HEK293 (cell line): Measurements from ENCODE around the gene PDE4A.

Experiments used
- BCL11B ChIP-seq: fragments of 450-650 bp; formaldehyde crosslinking; IDR thresholded peaks from 2 replicates; pipeline ENCODE4 v1.5.1; 2016; ENCODE audit warnings: low read depth, missing biosample characterization, missing genetic modification characterization
- INSM2 ChIP-seq: fragments of 450-650 bp; formaldehyde crosslinking; IDR thresholded peaks from 2 replicates; pipeline ENCODE4 v1.5.1; 2016; ENCODE audit warnings: missing biosample characterization, missing genetic modification characterization
- SCRT1 ChIP-seq: fragments of 450-650 bp; formaldehyde crosslinking; IDR thresholded peaks from 2 replicates; pipeline ENCODE4 v1.5.1; 2016; ENCODE audit warnings: missing biosample characterization, missing genetic modification characterization, borderline replicate concordance
- SP3 ChIP-seq: fragments of 450-650 bp; formaldehyde crosslinking; IDR thresholded peaks from 2 replicates; pipeline ENCODE4 v1.5.1; 2016; ENCODE audit warnings: missing biosample characterization, missing genetic modification characterization
- ZBTB11 ChIP-seq: fragments of 450-650 bp; formaldehyde crosslinking; conservative IDR thresholded peaks from 2 replicates; pipeline ENCODE4 v1.5.1; 2016; ENCODE audit warnings: low read depth, missing biosample characterization, missing genetic modification characterization
- ZBTB6 ChIP-seq: fragments of 450-650 bp; formaldehyde crosslinking; IDR thresholded peaks from 2 replicates; pipeline ENCODE4 v1.5.1; 2017; ENCODE audit warnings: missing biosample characterization, missing genetic modification characterization
- ZFHX2 ChIP-seq: fragments of 450-650 bp; formaldehyde crosslinking; conservative IDR thresholded peaks from 2 replicates; pipeline ENCODE4 v1.5.1; 2016; ENCODE audit warnings: missing biosample characterization, missing genetic modification characterization
- ZNF16 ChIP-seq: fragments of 450-650 bp; formaldehyde crosslinking; IDR thresholded peaks from 2 replicates; pipeline ENCODE4 v1.5.1; 2016; ENCODE audit warnings: low read depth, missing biosample characterization, missing genetic modification characterization
- ZNF184 ChIP-seq: fragments of 450-650 bp; IDR thresholded peaks from 2 replicates; pipeline ENCODE4 v1.5.1; 2018; ENCODE audit warnings: missing biosample characterization, mild to moderate bottlenecking, missing genetic modification characterization
- ZNF19 ChIP-seq: fragments of 450-650 bp; formaldehyde crosslinking; IDR thresholded peaks from 2 replicates; pipeline ENCODE4; 2016; ENCODE audit warnings: missing biosample characterization, missing genetic modification characterization, low read depth
- ZNF239 ChIP-seq: fragments of 450-650 bp; formaldehyde crosslinking; IDR thresholded peaks from 2 replicates; pipeline ENCODE4 v1.5.1; 2016; ENCODE audit warnings: missing biosample characterization, missing genetic modification characterization
- ZNF274 ChIP-seq, 2 experiments: fragments of 200-500 bp in 1 of 2; fragments of 450-650 bp in 1 of 2; sonication (Bioruptor generic) in 1 of 2; formaldehyde crosslinking in 1 of 2; IDR thresholded peaks; 2 replicates each; pipeline versions ENCODE4 v1.5.1 to v1.6.1; 2014 to 2016; ENCODE audit warnings: borderline replicate concordance in 1 of 2, inconsistent platforms in 1 of 2, low read length in 1 of 2, missing biosample characterization in 1 of 2, missing genetic modification characterization in 1 of 2
- ZNF341 ChIP-seq: fragments of 450-650 bp; formaldehyde crosslinking; IDR thresholded peaks from 2 replicates; pipeline ENCODE4; 2016; ENCODE audit warnings: low read depth, missing biosample characterization, missing genetic modification characterization
- ZNF394 ChIP-seq: fragments of 450-650 bp; formaldehyde crosslinking; IDR thresholded peaks from 2 replicates; pipeline ENCODE4 v1.5.1; 2016; ENCODE audit warnings: missing biosample characterization, missing genetic modification characterization, mild to moderate bottlenecking, moderate library complexity, borderline replicate concordance
- ZNF510 ChIP-seq: fragments of 450-650 bp; formaldehyde crosslinking; IDR thresholded peaks from 2 replicates; pipeline ENCODE4 v1.5.1; 2018; ENCODE audit warnings: mild to moderate bottlenecking, missing genetic modification characterization, missing biosample characterization; ENCODE audit not compliant: insufficient replicate concordance
- ZNF521 ChIP-seq: fragments of 450-650 bp; formaldehyde crosslinking; IDR thresholded peaks from 2 replicates; pipeline ENCODE4 v1.5.1; 2017; ENCODE audit warnings: missing biosample characterization, mild to moderate bottlenecking, missing genetic modification characterization
- ZNF558 ChIP-seq: fragments of 450-650 bp; formaldehyde crosslinking; IDR thresholded peaks from 2 replicates; pipeline ENCODE4 v1.5.1; 2016; ENCODE audit warnings: missing biosample characterization, missing genetic modification characterization
- ZNF560 ChIP-seq: fragments of 450-650 bp; formaldehyde crosslinking; IDR thresholded peaks from 2 replicates; pipeline ENCODE4 v1.5.1; 2017; ENCODE audit warnings: missing biosample characterization, missing genetic modification characterization, borderline replicate concordance
- ZNF626 ChIP-seq: fragments of 450-650 bp; sonication (Bioruptor Pico); formaldehyde crosslinking; IDR thresholded peaks from 2 replicates; pipeline ENCODE4 v1.5.1; 2018; ENCODE audit warnings: missing biosample characterization, missing genetic modification characterization, inconsistent platforms
- ZNF692 ChIP-seq: fragments of 450-650 bp; formaldehyde crosslinking; IDR thresholded peaks from 2 replicates; pipeline ENCODE4 v1.5.1; 2016; ENCODE audit warnings: missing biosample characterization, missing genetic modification characterization
- ZNF768 ChIP-seq: fragments of 450-650 bp; formaldehyde crosslinking; IDR thresholded peaks from 2 replicates; pipeline ENCODE4 v1.5.1; 2018; ENCODE audit warnings: missing biosample characterization, mild to moderate bottlenecking, missing genetic modification characterization
- ZNF791 ChIP-seq: fragments of 450-650 bp; formaldehyde crosslinking; IDR thresholded peaks from 2 replicates; pipeline ENCODE4 v1.5.1; 2016; ENCODE audit warnings: missing biosample characterization, missing genetic modification characterization
- ZSCAN4 ChIP-seq: fragments of 450-650 bp; formaldehyde crosslinking; IDR thresholded peaks from 2 replicates; pipeline ENCODE4 v1.5.1; 2017; ENCODE audit warnings: missing biosample characterization, missing genetic modification characterization
- TF ChIP-seq, protein P1 (sequence below): fragments of 450-650 bp; formaldehyde crosslinking; IDR thresholded peaks from 2 replicates; pipeline ENCODE4 v1.5.1; 2016; ENCODE audit warnings: missing biosample characterization, missing genetic modification characterization
- TF ChIP-seq, protein P2 (sequence below): fragments of 450-650 bp; formaldehyde crosslinking; IDR thresholded peaks from 2 replicates; pipeline ENCODE4 v1.5.1; 2016; ENCODE audit warnings: missing biosample characterization, missing genetic modification characterization

The PDE4A gene

GRCh38 chr19:10403137-10404021 is 17.0 kb upstream of the PDE4A start, which contains the start of gene CDC37 (continued):
- TF ChIP-seq ZNF768 (tag by site-specific recombination) (no peak), ZNF558 (tag by site-specific recombination) (no peak), SCRT1 (tag by site-specific recombination) (no peak), ZNF791 (tag by site-specific recombination) (no peak), ZNF184 (tag by site-specific recombination) (no peak), ZNF394 (tag by site-specific recombination) (no peak), BCL11B (tag by site-specific recombination) (no peak), ZNF560 (tag by site-specific recombination) (no peak), ZNF274 (IDR thresholded peaks at IDR 0.05; ENCODE audit: low read length) (no peak), ZNF274 (tag by site-specific recombination; IDR thresholded peaks at IDR 0.05; ENCODE audit: borderline replicate concordance) (no peak), ZNF239 (tag by site-specific recombination) (no peak), ZNF341 (peak; percentile 31; the same call in 1 of the 2 replicates), ZNF19 (tag by site-specific recombination) (no peak), ZBTB11 (peak; percentile 90), ZNF626 (tag by site-specific recombination) (no peak), ZNF510 (tag by site-specific recombination) (no peak), SP3 (tag by site-specific recombination) (peak; percentile 90), ZNF16 (tag by site-specific recombination) (no peak), ZBTB6 (tag by site-specific recombination) (no peak), ZNF692 (tag by site-specific recombination) (peak; percentile 80), ZFHX2 (tag by site-specific recombination) (no peak), ZNF521 (tag by site-specific recombination) (no peak), INSM2 (tag by site-specific recombination) (no peak), ZSCAN4 (tag by site-specific recombination) (no peak)
- TF ChIP-seq, protein P1, sequence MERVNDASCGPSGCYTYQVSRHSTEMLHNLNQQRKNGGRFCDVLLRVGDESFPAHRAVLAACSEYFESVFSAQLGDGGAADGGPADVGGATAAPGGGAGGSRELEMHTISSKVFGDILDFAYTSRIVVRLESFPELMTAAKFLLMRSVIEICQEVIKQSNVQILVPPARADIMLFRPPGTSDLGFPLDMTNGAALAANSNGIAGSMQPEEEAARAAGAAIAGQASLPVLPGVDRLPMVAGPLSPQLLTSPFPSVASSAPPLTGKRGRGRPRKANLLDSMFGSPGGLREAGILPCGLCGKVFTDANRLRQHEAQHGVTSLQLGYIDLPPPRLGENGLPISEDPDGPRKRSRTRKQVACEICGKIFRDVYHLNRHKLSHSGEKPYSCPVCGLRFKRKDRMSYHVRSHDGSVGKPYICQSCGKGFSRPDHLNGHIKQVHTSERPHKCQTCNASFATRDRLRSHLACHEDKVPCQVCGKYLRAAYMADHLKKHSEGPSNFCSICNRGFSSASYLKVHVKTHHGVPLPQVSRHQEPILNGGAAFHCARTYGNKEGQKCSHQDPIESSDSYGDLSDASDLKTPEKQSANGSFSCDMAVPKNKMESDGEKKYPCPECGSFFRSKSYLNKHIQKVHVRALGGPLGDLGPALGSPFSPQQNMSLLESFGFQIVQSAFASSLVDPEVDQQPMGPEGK, result no peak
- TF ChIP-seq, protein P2, sequence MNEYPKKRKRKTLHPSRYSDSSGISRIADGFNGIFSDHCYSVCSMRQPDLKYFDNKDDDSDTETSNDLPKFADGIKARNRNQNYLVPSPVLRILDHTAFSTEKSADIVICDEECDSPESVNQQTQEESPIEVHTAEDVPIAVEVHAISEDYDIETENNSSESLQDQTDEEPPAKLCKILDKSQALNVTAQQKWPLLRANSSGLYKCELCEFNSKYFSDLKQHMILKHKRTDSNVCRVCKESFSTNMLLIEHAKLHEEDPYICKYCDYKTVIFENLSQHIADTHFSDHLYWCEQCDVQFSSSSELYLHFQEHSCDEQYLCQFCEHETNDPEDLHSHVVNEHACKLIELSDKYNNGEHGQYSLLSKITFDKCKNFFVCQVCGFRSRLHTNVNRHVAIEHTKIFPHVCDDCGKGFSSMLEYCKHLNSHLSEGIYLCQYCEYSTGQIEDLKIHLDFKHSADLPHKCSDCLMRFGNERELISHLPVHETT (tag by site-specific recombination), result no peak
